ENCODE data around the gene GSE1. TPM values are rescaled to one million over a fixed set of nuclear protein-coding genes. Genes with fewer than 3 reads are reported as not detected.

Gene GSE1
- total and polyA plus RNA-seq, 5 experiments from 2014 or later, result 1.5 to 56.2 (median 2.9) TPM

- ATAC-seq (no peak), DNase-seq (no peak)
- Mint-ChIP-seq H3K9me3 (no peaks in the 10 kb centered on the region), H3K27me3 (no peaks in the 10 kb centered on the region), H3K36me3 (no peaks in the 10 kb centered on the region), H3K4me1 (peaks cover 7 to 49% (median 29%) of the 10 kb centered on the region in 4 donors), H3K27ac (peak overlapping the region in 2 of 10 donors; percentile 57 to 78), H3K4me3 (no peak overlapping the region)
- POLR2A ChIA-PET, result interaction anchor here (0.6 kb wide), 1 partner anchor 133 kb away, joined by 4 read pairs; no protein-coding TSS in a partner anchor
These were observed 8.9 kb upstream of the GSE1 start for GRCh38 chr16:85604145-85604705.

GRCh38 chr16:85605051-85605911, 7.8 kb upstream of the GSE1 start:
- DNase-seq, result no peak
- Mint-ChIP-seq H3K27ac (peak overlapping the region in 3 of 10 donors; percentile 43 to 73 (median 48)), H3K4me3 (no peak overlapping the region), H3K9me3 (no peaks in the 10 kb centered on the region), H3K4me1 (peaks cover 6 to 56% (median 32%) of the 10 kb centered on the region in 4 donors), H3K36me3 (no peaks in the 10 kb centered on the region), H3K27me3 (no peaks in the 10 kb centered on the region)
- POLR2A ChIA-PET, result interaction anchor here (0.6 to 1.0 kb wide), 2 partner anchors 9 to 132 kb away, joined by 3 to 4 read pairs; no protein-coding TSS in a partner anchor
- ATAC-seq, result no peak

- Mint-ChIP-seq H3K9me3 (no peaks in the 10 kb centered on the region), H3K27me3 (no peaks in the 10 kb centered on the region), H3K4me1 (peaks cover 6 to 59% (median 35%) of the 10 kb centered on the region in 4 donors), H3K27ac (peak overlapping the region in 1 of 10 donors; percentile 27), H3K4me3 (peak overlapping the region in 1 of 10 donors; percentile 2), H3K36me3 (no peaks in the 10 kb centered on the region)
- POLR2A ChIA-PET, result interaction anchor here (1.0 to 1.7 kb wide), 2 partner anchors 8 to 51 kb away, joined by 3 to 5 read pairs; no protein-coding TSS in a partner anchor
- DNase-seq, result no peak
- ATAC-seq, result no peak
These were observed 6.9 kb upstream of the GSE1 start for GRCh38 chr16:85605912-85606841.

- H3K27ac Mint-ChIP-seq, result peak overlapping the region in 2 of 10 donors; percentile 12 to 34
- DNase-seq, result no peak
- no peaks in the 10 kb centered on the region for H3K27me3 Mint-ChIP-seq
- POLR2A ChIA-PET, result interaction anchor here (1.0 to 1.7 kb wide), 2 partner anchors 16 to 52 kb away, joined by 3 to 5 read pairs; no protein-coding TSS in a partner anchor
- peaks cover 6 to 55% (median 34%) of the 10 kb centered on the region in 4 donors for H3K4me1 Mint-ChIP-seq
- H3K4me3 Mint-ChIP-seq, result peak overlapping the region in 6 of 10 donors; percentile 24 to 66 (median 58)
- H3K9me3 Mint-ChIP-seq, result no peaks in the 10 kb centered on the region
- ATAC-seq, result no peak
- no peaks in the 10 kb centered on the region for H3K36me3 Mint-ChIP-seq
These were observed 6.2 kb upstream of the GSE1 start for GRCh38 chr16:85606904-85607303.

GRCh38 chr16:85607321-85607765, 5.8 kb upstream of the GSE1 start:
- Mint-ChIP-seq H3K36me3 (no peaks in the 10 kb centered on the region), H3K27me3 (no peaks in the 10 kb centered on the region), H3K4me3 (peak overlapping the region in 7 of 10 donors; percentile 14 to 66 (median 56)), H3K27ac (peak overlapping the region in 5 of 10 donors; percentile 12 to 52 (median 34)), H3K9me3 (no peaks in the 10 kb centered on the region), H3K4me1 (peaks cover 6 to 55% (median 34%) of the 10 kb centered on the region in 4 donors)
- ATAC-seq (no peak), DNase-seq (peak in 1 of 10 donors; percentile 21)
- POLR2A ChIA-PET, result interaction anchor here (1.0 to 1.7 kb wide), 2 partner anchors 15 to 52 kb away, joined by 3 to 5 read pairs; no protein-coding TSS in a partner anchor

- Mint-ChIP-seq H3K4me1 (peaks cover 6 to 58% (median 34%) of the 10 kb centered on the region in 4 donors), H3K4me3 (peak overlapping the region in 2 of 10 donors; percentile 2 to 44), H3K36me3 (no peaks in the 10 kb centered on the region), H3K9me3 (no peaks in the 10 kb centered on the region), H3K27ac (peak overlapping the region in 2 of 10 donors; percentile 10 to 34), H3K27me3 (no peaks in the 10 kb centered on the region)
- ATAC-seq, result no peak
- no peak for DNase-seq
- POLR2A ChIA-PET, result interaction anchor here (1.0 kb wide), 1 partner anchor 15 kb away, joined by 3 read pairs; no protein-coding TSS in a partner anchor
These were observed 5.2 kb upstream of the GSE1 start for GRCh38 chr16:85607796-85608514.

- ATAC-seq (no peak), DNase-seq (no peak)
- H3K36me3 Mint-ChIP-seq, result no peaks in the 10 kb centered on the region
- H3K27me3 Mint-ChIP-seq, result no peaks in the 10 kb centered on the region
- no peak overlapping the region for H3K4me3 Mint-ChIP-seq
- no peaks in the 10 kb centered on the region for H3K9me3 Mint-ChIP-seq
- H3K27ac Mint-ChIP-seq, result peak overlapping the region in 2 of 10 donors; percentile 2 to 68
- peaks cover 6 to 58% (median 34%) of the 10 kb centered on the region in 4 donors for H3K4me1 Mint-ChIP-seq
- POLR2A ChIA-PET, result no interaction called here
These were observed 4.6 kb upstream of the GSE1 start for GRCh38 chr16:85608515-85608885.

- ATAC-seq (no peak), DNase-seq (no peak)
- POLR2A ChIA-PET, result interaction anchor here (2.5 to 8.2 kb wide), 2 partner anchors 56 to 161 kb away, joined by 30 to 87 read pairs; no protein-coding TSS in a partner anchor
- Mint-ChIP-seq H3K27me3 (no peaks in the 10 kb centered on the region), H3K4me1 (peaks cover 6 to 58% (median 34%) of the 10 kb centered on the region in 4 donors), H3K27ac (peak overlapping the region in 3 of 10 donors; percentile 41 to 68 (median 44)), H3K9me3 (no peaks in the 10 kb centered on the region), H3K4me3 (no peak overlapping the region), H3K36me3 (no peaks in the 10 kb centered on the region)
These were observed 4.2 kb upstream of the GSE1 start for GRCh38 chr16:85608887-85609286.

- peak overlapping the region in 6 of 10 donors; percentile 15 to 81 (median 38) for H3K27ac Mint-ChIP-seq
- H3K4me1 Mint-ChIP-seq, result peaks cover 6 to 53% (median 34%) of the 10 kb centered on the region in 4 donors
- ATAC-seq (no peak), DNase-seq (no peak)
- H3K4me3 Mint-ChIP-seq, result peak overlapping the region in 7 of 10 donors; percentile 29 to 87 (median 75)
- H3K27me3 Mint-ChIP-seq, result no peaks in the 10 kb centered on the region
- H3K36me3 Mint-ChIP-seq, result no peaks in the 10 kb centered on the region
- no peaks in the 10 kb centered on the region for H3K9me3 Mint-ChIP-seq
- POLR2A ChIA-PET, result interaction anchor here (0.6 to 8.2 kb wide), 9 partner anchors 9 to 301 kb away, joined by 3 to 87 read pairs (median 5); no protein-coding TSS in a partner anchor
These were observed 3.6 kb upstream of the GSE1 start for GRCh38 chr16:85609539-85609938.

GRCh38 chr16:85610059-85610445, 3.1 kb upstream of the GSE1 start:
- no peaks in the 10 kb centered on the region for H3K27me3 Mint-ChIP-seq
- ATAC-seq, result no peak
- peak overlapping the region in 4 of 10 donors; percentile 52 to 86 (median 71) for H3K27ac Mint-ChIP-seq
- H3K9me3 Mint-ChIP-seq, result no peaks in the 10 kb centered on the region
- peak overlapping the region; percentile 74 to 92 (median 84) for H3K4me3 Mint-ChIP-seq
- POLR2A ChIA-PET, result interaction anchor here (0.6 to 8.2 kb wide), 12 partner anchors 9 to 302 kb away, joined by 3 to 87 read pairs (median 4); no protein-coding TSS in a partner anchor
- peaks cover 8 to 55% (median 37%) of the 10 kb centered on the region in 4 donors for H3K4me1 Mint-ChIP-seq
- no peak for DNase-seq
- no peaks in the 10 kb centered on the region for H3K36me3 Mint-ChIP-seq

Measured in naive thymus-derived CD8-positive, alpha-beta T cell (primary cell).